AG04450 (cell line): ENCODE results near the gene KCNV2. TPM values are rescaled to one million over a fixed set of nuclear protein-coding genes. Genes with fewer than 3 reads are reported as not detected.

Experiments used
- CTCF ChIA-PET: fragments of 300-600, 350-600 bp; formaldehyde crosslinking; extraction: SDS; loops from one replicate; lab custom pipeline; 2022; ENCODE audit warnings: antibody characterized with exemption, inconsistent platforms; lab: Charles Lee
- POLR2A ChIA-PET: fragments of 350-600 bp; formaldehyde crosslinking; extraction: SDS; loops from one replicate; lab custom pipeline; 2021; ENCODE audit warnings: antibody characterized with exemption, inconsistent platforms; lab: Yijun Ruan, JAX
- DNase-seq: peaks from one replicate; pipeline ENCODE4 v3.0.0-alpha.2; 2011; ENCODE audit warnings: low read depth, low spot score
- H3K27ac ChIP-seq: one replicate; pipeline ENCODE4 v1.5.1; 2012; ENCODE audit warnings: low read depth, low read length, control low read depth
- H3K27me3 ChIP-seq: one replicate; pipeline ENCODE4 v1.6.0; 2012; ENCODE audit warnings: low read length; ENCODE audit not compliant: control insufficient read depth, insufficient read depth
- H3K4me3 ChIP-seq: 2 replicates; pipeline ENCODE4 v1.5.1; 2011; ENCODE audit warnings: mild to moderate bottlenecking, low read depth, low read length, control low read depth
- H3K9me3 ChIP-seq: 2 replicates; pipeline ENCODE4 v1.5.1; 2012; ENCODE audit warnings: low read length; ENCODE audit not compliant: control insufficient read depth, insufficient read depth
- polyA plus RNA-seq: library from polyadenylated mRNA; depleted of rRNA; stranded (reverse); fragments of >200 nt; gene quantifications from 2 replicates; pipeline ENCODE4 v1.2.3, GENCODE V29; 2011
- TF ChIP-seq, protein P1 (sequence below): IDR thresholded peaks from 2 replicates; pipeline ENCODE4 v1.5.1; 2011; ENCODE audit warnings: low read depth, low read length, control low read depth, inconsistent platforms

Gene KCNV2
- polyA plus RNA-seq, 1 experiment = not detected

DNA sequence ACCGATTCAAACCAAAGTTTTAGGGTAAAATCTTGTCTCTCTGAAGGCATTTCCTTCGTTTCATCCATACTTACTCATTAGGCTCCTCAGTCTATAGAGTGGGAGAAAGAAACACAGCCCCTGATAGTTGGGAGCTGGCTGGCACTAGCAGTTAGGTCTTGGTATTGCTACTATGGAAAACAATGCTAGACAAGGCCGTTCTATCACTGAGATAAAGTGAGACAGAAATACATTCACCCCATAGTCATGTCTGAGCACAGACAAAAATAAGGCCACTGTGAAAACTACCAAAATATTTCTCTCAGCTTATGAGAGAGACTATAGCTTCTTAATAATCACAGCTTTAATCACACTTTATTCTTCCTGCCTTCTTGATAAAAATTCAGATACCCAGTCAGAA is 28.7 kb upstream of the KCNV2 start:
- ChIA-PET CTCF (no interaction called here), POLR2A (no interaction called here)
- DNase-seq = no peak
- Histone ChIP-seq H3K4me3 (no peak overlapping the region), H3K9me3 (no peaks in the 10 kb centered on the region), H3K27ac (no peak overlapping the region), H3K27me3 (no peaks in the 10 kb centered on the region)
- TF ChIP-seq, protein P1, sequence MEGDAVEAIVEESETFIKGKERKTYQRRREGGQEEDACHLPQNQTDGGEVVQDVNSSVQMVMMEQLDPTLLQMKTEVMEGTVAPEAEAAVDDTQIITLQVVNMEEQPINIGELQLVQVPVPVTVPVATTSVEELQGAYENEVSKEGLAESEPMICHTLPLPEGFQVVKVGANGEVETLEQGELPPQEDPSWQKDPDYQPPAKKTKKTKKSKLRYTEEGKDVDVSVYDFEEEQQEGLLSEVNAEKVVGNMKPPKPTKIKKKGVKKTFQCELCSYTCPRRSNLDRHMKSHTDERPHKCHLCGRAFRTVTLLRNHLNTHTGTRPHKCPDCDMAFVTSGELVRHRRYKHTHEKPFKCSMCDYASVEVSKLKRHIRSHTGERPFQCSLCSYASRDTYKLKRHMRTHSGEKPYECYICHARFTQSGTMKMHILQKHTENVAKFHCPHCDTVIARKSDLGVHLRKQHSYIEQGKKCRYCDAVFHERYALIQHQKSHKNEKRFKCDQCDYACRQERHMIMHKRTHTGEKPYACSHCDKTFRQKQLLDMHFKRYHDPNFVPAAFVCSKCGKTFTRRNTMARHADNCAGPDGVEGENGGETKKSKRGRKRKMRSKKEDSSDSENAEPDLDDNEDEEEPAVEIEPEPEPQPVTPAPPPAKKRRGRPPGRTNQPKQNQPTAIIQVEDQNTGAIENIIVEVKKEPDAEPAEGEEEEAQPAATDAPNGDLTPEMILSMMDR = no peak

DNA sequence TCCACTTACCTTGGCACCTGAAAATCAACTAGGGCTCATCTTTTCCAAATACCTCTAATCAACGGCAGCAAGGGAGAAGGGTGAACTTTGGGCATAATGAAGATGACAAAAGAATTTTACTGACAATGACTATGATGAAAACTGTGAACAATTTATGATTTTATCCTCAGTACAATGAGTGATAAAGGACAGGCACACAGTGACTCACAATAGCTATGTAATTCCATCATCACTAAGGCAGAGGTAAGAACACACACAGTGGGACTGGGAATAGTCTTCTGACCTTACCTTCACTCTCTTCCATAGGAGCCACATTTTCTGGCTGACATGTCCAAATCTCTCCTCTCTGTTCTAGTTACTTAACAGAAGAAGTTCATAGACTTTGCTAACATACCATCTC is 26.1 kb upstream of the KCNV2 start:
- H3K4me3 ChIP-seq = no peak overlapping the region
- no peak overlapping the region for H3K27ac ChIP-seq
- no peaks in the 10 kb centered on the region for H3K27me3 ChIP-seq
- ChIA-PET POLR2A (no interaction called here), CTCF (no interaction called here)
- TF ChIP-seq, protein P1 = no peak
- no peak for DNase-seq
- H3K9me3 ChIP-seq = no peaks in the 10 kb centered on the region

DNA sequence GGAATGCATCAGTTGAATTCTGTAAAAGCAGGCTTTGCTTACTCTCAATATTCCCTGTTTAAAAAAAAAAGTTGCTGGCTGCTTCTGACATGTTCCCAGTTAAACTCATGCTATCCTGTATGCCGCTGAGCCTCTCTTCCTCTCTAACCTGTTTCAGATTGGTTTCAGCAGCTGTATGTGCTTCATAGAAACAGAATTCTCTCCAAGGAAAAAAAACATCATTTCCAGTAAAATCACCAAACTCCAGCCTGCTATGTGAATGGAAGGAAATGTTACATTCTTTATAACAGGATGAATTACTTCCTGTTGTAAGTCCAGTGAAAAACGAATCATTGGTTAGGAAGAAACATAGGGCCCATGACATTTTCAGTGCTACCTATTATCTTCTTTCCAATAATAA is 25.7 kb upstream of the KCNV2 start:
- DNase-seq = no peak
- TF ChIP-seq, protein P1 = no peak
- no peak overlapping the region for H3K4me3 ChIP-seq
- CTCF ChIA-PET = no interaction called here
- POLR2A ChIA-PET = no interaction called here
- no peaks in the 10 kb centered on the region for H3K9me3 ChIP-seq
- no peak overlapping the region for H3K27ac ChIP-seq
- H3K27me3 ChIP-seq = no peaks in the 10 kb centered on the region

DNA sequence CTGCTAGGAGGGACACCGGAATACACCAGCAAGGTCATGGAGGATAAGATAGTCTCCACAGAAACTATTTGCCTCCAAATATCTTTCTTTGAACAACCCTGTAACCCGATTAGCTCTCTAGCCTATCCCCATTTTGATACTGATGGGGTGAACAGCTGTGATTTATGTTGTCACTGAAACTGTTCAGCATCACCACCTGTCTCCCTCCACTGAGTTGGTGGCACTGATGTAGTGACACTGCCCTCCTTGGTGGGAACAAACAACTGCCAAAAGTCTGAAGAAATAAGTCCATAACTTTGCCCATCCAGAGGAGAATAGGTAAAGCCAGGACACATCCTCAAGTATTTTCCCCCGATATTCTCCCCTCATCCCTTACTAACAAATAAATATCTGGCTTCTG is 24.3 kb upstream of the KCNV2 start:
- Histone ChIP-seq H3K27ac (no peak overlapping the region), H3K4me3 (no peak overlapping the region), H3K27me3 (no peaks in the 10 kb centered on the region), H3K9me3 (no peaks in the 10 kb centered on the region)
- ChIA-PET CTCF (no interaction called here), POLR2A (no interaction called here)
- DNase-seq = no peak
- TF ChIP-seq, protein P1 = no peak

DNA sequence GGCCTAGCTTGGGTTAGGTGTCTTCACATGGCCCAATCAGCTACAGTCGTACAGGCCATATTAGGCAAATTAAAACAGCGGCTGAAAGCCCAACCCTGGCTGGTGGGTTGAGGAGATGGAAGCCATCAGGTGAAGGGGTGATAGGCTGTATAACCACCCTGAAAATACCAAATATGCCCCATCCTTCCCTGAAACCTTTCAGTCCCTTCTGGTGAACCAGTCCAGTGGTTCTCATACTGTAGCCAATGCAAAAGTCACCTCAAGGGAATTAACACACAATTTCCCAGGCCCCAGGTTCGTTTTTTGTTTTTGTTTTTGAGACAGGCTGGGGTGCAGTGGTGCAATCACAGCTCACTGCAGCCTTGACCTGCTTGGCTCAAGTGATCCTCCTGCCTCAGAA is 19.8 kb upstream of the KCNV2 start:
- ChIA-PET CTCF (no interaction called here), POLR2A (no interaction called here)

More for the DNA sequence above, 19.8 kb upstream of the KCNV2 start:
- Histone ChIP-seq H3K4me3 (no peak overlapping the region), H3K9me3 (no peaks in the 10 kb centered on the region), H3K27ac (no peak overlapping the region), H3K27me3 (no peaks in the 10 kb centered on the region)
- DNase-seq = no peak
- TF ChIP-seq, protein P1 = no peak
